Measurements from ENCODE around the gene NHS.

GRCh38 chrX:17499512-17499911 lies 124.5 kb downstream of the NHS start:
- TF ChIP-seq TAF1 (IDR thresholded peaks at IDR 0.05; ENCODE audit: borderline replicate concordance, insufficient read depth, low read length) (no peak), REST (IDR thresholded peaks at IDR 0.05; ENCODE audit: insufficient read depth in 1 of 2, low read depth in 2 of 2, low read length in 2 of 2) (no peak)

Data from PFSK-1 (cell line).